Fibroblast of skin of scalp (primary cell): ENCODE measurements around the gene RPS29.

Source experiments
- DNase-seq: peaks from one replicate; pipeline ENCODE4 v3.0.0-alpha.2; 2013

Gene RPS29

GRCh38 chr14:49549881-49550280 is 36.3 kb downstream of the RPS29 start:
- no peak for DNase-seq

- DNase-seq = no peak
These were observed 36.7 kb downstream of the RPS29 start for GRCh38 chr14:49549446-49549845.

GRCh38 chr14:49546766-49547165 is 39.4 kb downstream of the RPS29 start:
- DNase-seq = no peak

- DNase-seq = no peak
These were observed 40.5 kb downstream of the RPS29 start for GRCh38 chr14:49545716-49546115.

- no peak for DNase-seq
These were observed 41.1 kb downstream of the RPS29 start for GRCh38 chr14:49545071-49545470.

- DNase-seq = no peak
These were observed 45.1 kb downstream of the RPS29 start for GRCh38 chr14:49541049-49541448.

- DNase-seq = no peak
These were observed 47.3 kb downstream of the RPS29 start for GRCh38 chr14:49538852-49539251.
